Measurements from ENCODE around the gene ORAI2. TPM values are rescaled to one million over a fixed set of nuclear protein-coding genes. Genes with fewer than 3 reads are reported as not detected.
"Not testable (repeated sequence)": the region's sequence is repeated elsewhere in the genome, so short reads cannot be mapped to it uniquely, and the experiment has no call there.

The ORAI2 gene
- total RNA-seq, 2 experiments from 2014 or later, result 41.4 to 46.2 TPM

- no peaks in the 10 kb centered on the region for H3K36me3 Mint-ChIP-seq
- peaks cover 20% of the 10 kb centered on the region for H3K4me1 Mint-ChIP-seq
- no peaks in the 10 kb centered on the region for H3K27me3 Mint-ChIP-seq
- H3K27ac Mint-ChIP-seq, result no peak overlapping the region
- no peak overlapping the region for H3K4me3 Mint-ChIP-seq
- no peak for DNase-seq
- no peaks in the 10 kb centered on the region for H3K9me3 Mint-ChIP-seq
Measured at GRCh38 chr7:102467581-102468477, 34.5 kb downstream of the ORAI2 start.

- no peak for DNase-seq
- H3K27ac Mint-ChIP-seq, result no peak overlapping the region
- H3K4me1 Mint-ChIP-seq, result peaks cover 16% of the 10 kb centered on the region
- H3K9me3 Mint-ChIP-seq, result no peaks in the 10 kb centered on the region
- no peaks in the 10 kb centered on the region for H3K27me3 Mint-ChIP-seq
- no peaks in the 10 kb centered on the region for H3K36me3 Mint-ChIP-seq
- H3K4me3 Mint-ChIP-seq, result no peak overlapping the region
Measured at GRCh38 chr7:102468478-102469350, 35.3 kb downstream of the ORAI2 start.

- peaks cover 12% of the 10 kb centered on the region for H3K4me1 Mint-ChIP-seq
- no peak overlapping the region for H3K4me3 Mint-ChIP-seq
- no peaks in the 10 kb centered on the region for H3K27me3 Mint-ChIP-seq
- no peak overlapping the region for H3K27ac Mint-ChIP-seq
- H3K9me3 Mint-ChIP-seq, result no peaks in the 10 kb centered on the region
- no peaks in the 10 kb centered on the region for H3K36me3 Mint-ChIP-seq
- no peak for DNase-seq
Measured at GRCh38 chr7:102469351-102469971, 36.1 kb downstream of the ORAI2 start.

GRCh38 chr7:102469972-102470825 is 36.8 kb downstream of the ORAI2 start:
- H3K27ac Mint-ChIP-seq, result no peak overlapping the region
- H3K9me3 Mint-ChIP-seq, result no peaks in the 10 kb centered on the region
- H3K4me3 Mint-ChIP-seq, result no peak overlapping the region
- DNase-seq, result no peak
- no peaks in the 10 kb centered on the region for H3K36me3 Mint-ChIP-seq
- peaks cover 12% of the 10 kb centered on the region for H3K4me1 Mint-ChIP-seq
- no peaks in the 10 kb centered on the region for H3K27me3 Mint-ChIP-seq

- Mint-ChIP-seq H3K27me3 (no peaks in the 10 kb centered on the region), H3K4me1 (peaks cover 4% of the 10 kb centered on the region), H3K4me3 (no peak overlapping the region), H3K36me3 (no peaks in the 10 kb centered on the region), H3K27ac (peak overlapping the region; percentile 42), H3K9me3 (no peaks in the 10 kb centered on the region)
- no peak for DNase-seq
Measured at GRCh38 chr7:102471791-102472125, 38.4 kb downstream of the ORAI2 start.

GRCh38 chr7:102472126-102473041 is 39.0 kb downstream of the ORAI2 start:
- H3K4me1 Mint-ChIP-seq, result no peaks in the 10 kb centered on the region
- peak overlapping the region; percentile 42 for H3K27ac Mint-ChIP-seq
- H3K4me3 Mint-ChIP-seq, result no peak overlapping the region
- H3K9me3 Mint-ChIP-seq, result no peaks in the 10 kb centered on the region
- no peak for DNase-seq
- H3K36me3 Mint-ChIP-seq, result no peaks in the 10 kb centered on the region
- H3K27me3 Mint-ChIP-seq, result no peaks in the 10 kb centered on the region

GRCh38 chr7:102473271-102473991 is 40.1 kb downstream of the ORAI2 start:
- no peaks in the 10 kb centered on the region for H3K4me1 Mint-ChIP-seq
- H3K4me3 Mint-ChIP-seq, result no peak overlapping the region
- DNase-seq, result no peak
- no peaks in the 10 kb centered on the region for H3K36me3 Mint-ChIP-seq
- H3K27ac Mint-ChIP-seq, result no peak overlapping the region
- no peaks in the 10 kb centered on the region for H3K9me3 Mint-ChIP-seq
- H3K27me3 Mint-ChIP-seq, result no peaks in the 10 kb centered on the region

GRCh38 chr7:102474116-102474515 is 40.7 kb downstream of the ORAI2 start:
- DNase-seq, H3K9me3 Mint-ChIP-seq, H3K27ac Mint-ChIP-seq, H3K36me3 Mint-ChIP-seq, H3K27me3 Mint-ChIP-seq, H3K4me3 Mint-ChIP-seq, H3K4me1 Mint-ChIP-seq: not testable (repeated sequence)

- H3K27ac Mint-ChIP-seq, H3K27me3 Mint-ChIP-seq, H3K36me3 Mint-ChIP-seq, H3K4me1 Mint-ChIP-seq, DNase-seq, H3K4me3 Mint-ChIP-seq, H3K9me3 Mint-ChIP-seq: not testable (repeated sequence)
Measured at GRCh38 chr7:102474736-102475435, 41.5 kb downstream of the ORAI2 start.

GRCh38 chr7:102478314-102479208 is 45.2 kb downstream of the ORAI2 start, which contains the start of gene POLR2J:
POLR2J (minus strand) TSS chr7:102478922; CDS start chr7:102478860, 62 bp downstream.
- H3K27me3 Mint-ChIP-seq, H3K36me3 Mint-ChIP-seq, H3K4me1 Mint-ChIP-seq, H3K9me3 Mint-ChIP-seq: not testable (repeated sequence)
- H3K4me3 Mint-ChIP-seq, result peak within 1 kb of the TSS; percentile 87
- H3K27ac Mint-ChIP-seq, result peak within 1 kb of the TSS; percentile 83
- peak; percentile 75 for DNase-seq

GRCh38 chr7:102479209-102479584 is 45.8 kb downstream of the ORAI2 start:
- H3K36me3 Mint-ChIP-seq, H3K4me1 Mint-ChIP-seq, H3K27me3 Mint-ChIP-seq, H3K9me3 Mint-ChIP-seq, DNase-seq, H3K4me3 Mint-ChIP-seq, H3K27ac Mint-ChIP-seq: not testable (repeated sequence)
